Neural cell (in vitro differentiated cells): Measurements from ENCODE around the gene CLEC4F.

ENCODE experiments used
- CTCF ChIP-seq: fragments of 450-650 bp; IDR thresholded peaks from 2 replicates; pipeline ENCODE4 v1.5.1; 2014; ENCODE audit warnings: antibody characterized with exemption, mild to moderate bottlenecking, moderate library complexity; ENCODE audit not compliant: poor library complexity, severe bottlenecking
- EP300 ChIP-seq: fragments of 450-650 bp; conservative IDR thresholded peaks from 2 replicates; pipeline ENCODE4 v1.6.1; 2014; ENCODE audit warnings: antibody characterized with exemption, mild to moderate bottlenecking, moderate library complexity; ENCODE audit not compliant: poor library complexity, severe bottlenecking
- EZH2 ChIP-seq: fragments of 200-600, 300-800 bp; shearing (Covaris generic), sonication (generic); IDR thresholded peaks from 2 replicates; pipeline ENCODE4 v1.6.1; 2014; ENCODE audit warnings: antibody characterized with exemption, low read length, borderline replicate concordance, mild to moderate bottlenecking; ENCODE audit not compliant: insufficient read depth, poor library complexity, severe bottlenecking
- MXI1 ChIP-seq: fragments of 450-650 bp; conservative IDR thresholded peaks from 2 replicates; pipeline ENCODE4 v1.6.1; 2014; ENCODE audit warnings: antibody characterized with exemption, mild to moderate bottlenecking; ENCODE audit not compliant: poor library complexity, severe bottlenecking
- POLR2AphosphoS5 ChIP-seq: IDR thresholded peaks from 2 replicates; pipeline ENCODE4 v1.6.1; 2012
- RAD21 ChIP-seq: fragments of 450-650 bp; conservative IDR thresholded peaks from 2 replicates; pipeline ENCODE4 v1.6.1; 2014; ENCODE audit warnings: antibody characterized with exemption, mild to moderate bottlenecking, moderate library complexity
- TF ChIP-seq, protein P1 (sequence below): IDR thresholded peaks from 2 replicates; pipeline ENCODE4 v1.6.1; 2012; ENCODE audit warnings: borderline replicate concordance

DNA sequence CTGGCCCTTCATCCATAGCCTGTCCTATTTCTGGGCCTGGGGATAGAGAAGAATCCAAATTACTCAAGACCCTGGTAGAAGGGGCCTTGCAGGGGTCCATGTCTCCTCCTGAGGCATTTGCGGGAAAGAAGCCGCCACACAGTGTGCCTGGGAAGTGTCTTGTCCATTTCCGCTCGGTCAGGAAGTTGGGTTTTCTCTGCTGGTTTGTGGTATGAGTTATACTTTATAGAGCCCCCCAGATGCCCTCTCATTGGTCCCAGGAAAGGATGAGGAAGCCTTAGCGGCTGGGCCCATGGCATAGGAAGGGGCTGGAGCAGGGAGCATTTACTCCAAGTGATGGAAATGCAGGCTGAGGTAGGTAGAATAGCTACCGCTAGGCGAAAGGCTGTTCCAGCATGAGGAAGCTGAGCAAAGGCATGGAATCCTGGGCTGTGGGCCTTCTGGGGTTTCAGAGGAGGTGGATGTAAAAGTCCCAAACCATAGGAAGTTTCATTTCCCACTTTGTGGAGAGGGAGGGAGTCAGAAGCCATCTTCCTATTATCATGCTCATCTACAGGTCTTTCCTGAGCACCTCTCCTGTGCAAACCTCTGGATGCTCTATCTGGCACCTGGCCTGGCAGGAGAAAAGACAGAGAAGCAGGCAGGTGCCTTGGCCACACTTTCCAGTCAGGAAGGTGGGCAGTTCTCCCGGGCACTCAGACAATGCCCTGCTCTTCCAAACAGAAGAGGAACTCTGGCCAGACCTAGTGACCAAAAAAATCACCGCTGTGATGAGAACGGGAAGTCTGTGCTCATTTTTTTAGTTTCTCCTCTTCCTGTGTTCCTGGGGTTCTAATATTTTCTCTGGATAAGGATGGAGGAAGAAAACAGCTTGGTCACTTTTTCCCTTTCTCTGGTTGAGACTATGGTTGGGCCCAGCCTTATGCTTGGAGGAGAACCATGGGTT is 17.9 kb upstream of the CLEC4F start:
- no peak for TF ChIP-seq CTCF
- TF ChIP-seq POLR2AphosphoS5, result no peak
- no peak for TF ChIP-seq EZH2
- TF ChIP-seq RAD21, result no peak
- no peak for TF ChIP-seq EP300
- TF ChIP-seq, protein P1, sequence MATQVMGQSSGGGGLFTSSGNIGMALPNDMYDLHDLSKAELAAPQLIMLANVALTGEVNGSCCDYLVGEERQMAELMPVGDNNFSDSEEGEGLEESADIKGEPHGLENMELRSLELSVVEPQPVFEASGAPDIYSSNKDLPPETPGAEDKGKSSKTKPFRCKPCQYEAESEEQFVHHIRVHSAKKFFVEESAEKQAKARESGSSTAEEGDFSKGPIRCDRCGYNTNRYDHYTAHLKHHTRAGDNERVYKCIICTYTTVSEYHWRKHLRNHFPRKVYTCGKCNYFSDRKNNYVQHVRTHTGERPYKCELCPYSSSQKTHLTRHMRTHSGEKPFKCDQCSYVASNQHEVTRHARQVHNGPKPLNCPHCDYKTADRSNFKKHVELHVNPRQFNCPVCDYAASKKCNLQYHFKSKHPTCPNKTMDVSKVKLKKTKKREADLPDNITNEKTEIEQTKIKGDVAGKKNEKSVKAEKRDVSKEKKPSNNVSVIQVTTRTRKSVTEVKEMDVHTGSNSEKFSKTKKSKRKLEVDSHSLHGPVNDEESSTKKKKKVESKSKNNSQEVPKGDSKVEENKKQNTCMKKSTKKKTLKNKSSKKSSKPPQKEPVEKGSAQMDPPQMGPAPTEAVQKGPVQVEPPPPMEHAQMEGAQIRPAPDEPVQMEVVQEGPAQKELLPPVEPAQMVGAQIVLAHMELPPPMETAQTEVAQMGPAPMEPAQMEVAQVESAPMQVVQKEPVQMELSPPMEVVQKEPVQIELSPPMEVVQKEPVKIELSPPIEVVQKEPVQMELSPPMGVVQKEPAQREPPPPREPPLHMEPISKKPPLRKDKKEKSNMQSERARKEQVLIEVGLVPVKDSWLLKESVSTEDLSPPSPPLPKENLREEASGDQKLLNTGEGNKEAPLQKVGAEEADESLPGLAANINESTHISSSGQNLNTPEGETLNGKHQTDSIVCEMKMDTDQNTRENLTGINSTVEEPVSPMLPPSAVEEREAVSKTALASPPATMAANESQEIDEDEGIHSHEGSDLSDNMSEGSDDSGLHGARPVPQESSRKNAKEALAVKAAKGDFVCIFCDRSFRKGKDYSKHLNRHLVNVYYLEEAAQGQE, result no peak
- TF ChIP-seq MXI1, result no peak
